BLaER1 treated with 17β-estradiol and CSF1 and Interleukin-3, amounts not matched to agents 10 nM and 100 nM (cell line): ENCODE data around the gene ATP12A.

Experiments used
- H3K27ac ChIP-seq, 11 experiments: shearing (Covaris generic); formaldehyde crosslinking; 2 replicates each; pipeline ENCODE4 v1.8.1; 2022
- H3K27me3 ChIP-seq, 11 experiments: shearing (Covaris generic); formaldehyde crosslinking; 2 replicates each; pipeline ENCODE4 v1.8.1; 2022
- H3K36me3 ChIP-seq, 11 experiments: shearing (Covaris generic); formaldehyde crosslinking; 2 replicates each; pipeline ENCODE4 v1.8.1; 2022
- H3K4me1 ChIP-seq, 10 experiments: shearing (Covaris generic); formaldehyde crosslinking; 2 replicates each; pipeline ENCODE4 v1.8.1; 2022
- H3K4me2 ChIP-seq, 11 experiments: shearing (Covaris generic); formaldehyde crosslinking; 2 replicates each; pipeline ENCODE4 v1.8.1; 2022
- H3K4me3 ChIP-seq, 10 experiments: shearing (Covaris generic); formaldehyde crosslinking; 2 replicates each; pipeline ENCODE4 v1.8.1; 2022
- H3K9ac ChIP-seq, 11 experiments: shearing (Covaris generic); formaldehyde crosslinking; 2 replicates each; pipeline ENCODE4 v1.8.1; 2022
- H3K9me3 ChIP-seq, 11 experiments: shearing (Covaris generic); formaldehyde crosslinking; replicated peaks in 1 of 11; 2 replicates each; pipeline ENCODE4 v1.8.1; 2022
- H4K20me1 ChIP-seq, 11 experiments: shearing (Covaris generic); formaldehyde crosslinking; 2 replicates each; pipeline ENCODE4 v1.8.1; 2022
- Cebpa-rat ChIP-seq, 11 experiments: shearing (Covaris generic); IDR thresholded peaks; 2 replicates each; pipeline ENCODE4 v1.8.1; 2022

The ATP12A gene

GRCh38 chr13:24671386-24672113 is 8.7 kb upstream of the ATP12A start:
- peaks cover 0 to 6% (median 0%) of the 10 kb centered on the region in 11 experiments; a peak in 2 of 22 replicates for H4K20me1 ChIP-seq
- no peak for TF ChIP-seq Cebpa-rat (IDR thresholded peaks at IDR 0.05)
- H3K9me3 ChIP-seq, result no peaks in the 10 kb centered on the region
- peaks cover 8 to 15% (median 10%) of the 10 kb centered on the region in 10 experiments; a peak in 18 of 20 replicates for H3K4me1 ChIP-seq
- H3K27ac ChIP-seq, result no peak overlapping the region
- peak overlapping the region; percentile 31 to 75 (median 61) for H3K4me2 ChIP-seq
- H3K36me3 ChIP-seq, result no peaks in the 10 kb centered on the region
- H3K4me3 ChIP-seq, result no peak overlapping the region
- H3K9ac ChIP-seq, result 0 out of 22 replicates have a peak overlapping the region, but pooled peaks of 1 of the 11 experiments have one; percentile 12
- 0 out of 22 replicates have a peak, but pooled peaks cover 0 to 2% (median 0%) of the 10 kb centered on the region in 11 experiments for H3K27me3 ChIP-seq

GRCh38 chr13:24672141-24673132 is 7.8 kb upstream of the ATP12A start:
- no peaks in the 10 kb centered on the region for H3K9me3 ChIP-seq
- H3K36me3 ChIP-seq, result no peaks in the 10 kb centered on the region
- no peak overlapping the region for H3K4me2 ChIP-seq
- H3K4me1 ChIP-seq, result peaks cover 8 to 15% (median 10%) of the 10 kb centered on the region in 10 experiments; a peak in 18 of 20 replicates
- H3K27me3 ChIP-seq, result peaks cover 1 to 8% (median 6%) of the 10 kb centered on the region in 11 experiments; a peak in 20 of 22 replicates
- no peak overlapping the region for H3K27ac ChIP-seq
- H4K20me1 ChIP-seq, result peaks cover 0 to 6% (median 0%) of the 10 kb centered on the region in 11 experiments; a peak in 4 of 22 replicates
- H3K4me3 ChIP-seq, result no peak overlapping the region
- no peak overlapping the region for H3K9ac ChIP-seq
- no peak for TF ChIP-seq Cebpa-rat (IDR thresholded peaks at IDR 0.05)

- H3K4me3 ChIP-seq, result no peak overlapping the region
- H3K4me1 ChIP-seq, result peaks cover 10 to 21% (median 16%) of the 10 kb centered on the region in 10 experiments
- no peaks in the 10 kb centered on the region for H3K9me3 ChIP-seq
- H3K4me2 ChIP-seq, result no peak overlapping the region
- no peak overlapping the region for H3K27ac ChIP-seq
- no peak for TF ChIP-seq Cebpa-rat (IDR thresholded peaks at IDR 0.05)
- peaks cover 0 to 27% (median 14%) of the 10 kb centered on the region in 11 experiments; a peak in 18 of 22 replicates for H4K20me1 ChIP-seq
- peaks cover 37 to 43% (median 42%) of the 10 kb centered on the region in 11 experiments for H3K27me3 ChIP-seq
- no peaks in the 10 kb centered on the region for H3K36me3 ChIP-seq
- no peak overlapping the region for H3K9ac ChIP-seq
Observed at GRCh38 chr13:24675806-24676570, 4.2 kb upstream of the ATP12A start.

GRCh38 chr13:24678151-24678550 is 2.1 kb upstream of the ATP12A start:
- no peak for TF ChIP-seq Cebpa-rat (IDR thresholded peaks at IDR 0.05)
- H3K4me2 ChIP-seq, result no peak overlapping the region

GRCh38 chr13:24679686-24680085 is 522 bp upstream of the ATP12A start:
- H3K9me3 ChIP-seq, result no peaks in the 10 kb centered on the region
- no peak for TF ChIP-seq Cebpa-rat (IDR thresholded peaks at IDR 0.05)

More at GRCh38 chr13:24678151-24678550, 2.1 kb upstream of the ATP12A start:
- Histone ChIP-seq H3K9ac (no peak overlapping the region), H3K4me1 (peaks cover 6 to 21% (median 16%) of the 10 kb centered on the region in 10 experiments; a peak in 18 of 20 replicates), H3K27me3 (peaks cover 58 to 65% (median 63%) of the 10 kb centered on the region in 11 experiments), H3K4me3 (no peak overlapping the region), H3K9me3 (no peaks in the 10 kb centered on the region), H4K20me1 (peaks cover 0 to 42% (median 26%) of the 10 kb centered on the region in 11 experiments; a peak in 18 of 22 replicates), H3K27ac (no peak overlapping the region), H3K36me3 (no peaks in the 10 kb centered on the region)

GRCh38 chr13:24680921-24681604 is 855 bp downstream of the ATP12A start:
- TF ChIP-seq Cebpa-rat (IDR thresholded peaks at IDR 0.05), result no peak
- Histone ChIP-seq H3K9ac (peak overlapping the region in 6 of 11 experiments; percentile 21 to 64 (median 43); a peak in 6 of 22 replicates), H3K27ac (no peak overlapping the region), H3K27me3 (peaks cover 75 to 83% (median 80%) of the 10 kb centered on the region in 11 experiments), H4K20me1 (peaks cover 0 to 67% (median 44%) of the 10 kb centered on the region in 11 experiments; a peak in 18 of 22 replicates), H3K9me3 (no peaks in the 10 kb centered on the region), H3K4me3 (peak overlapping the region; percentile 51 to 70 (median 60)), H3K36me3 (no peaks in the 10 kb centered on the region), H3K4me2 (peak overlapping the region; percentile 93 to 100 (median 98)), H3K4me1 (peaks cover 25 to 51% (median 45%) of the 10 kb centered on the region in 10 experiments)

More at GRCh38 chr13:24679686-24680085, 522 bp upstream of the ATP12A start:
- Histone ChIP-seq H4K20me1 (peaks cover 0 to 56% (median 33%) of the 10 kb centered on the region in 11 experiments; a peak in 18 of 22 replicates), H3K4me3 (peak overlapping the region in 4 of 10 experiments; percentile 51 to 70 (median 61); a peak in 3 of 20 replicates), H3K27ac (no peak overlapping the region), H3K4me2 (peak overlapping the region in 5 of 11 experiments; percentile 97 to 99 (median 99); a peak in 11 of 22 replicates), H3K36me3 (no peaks in the 10 kb centered on the region), H3K4me1 (peaks cover 14 to 37% (median 31%) of the 10 kb centered on the region in 10 experiments), H3K27me3 (peaks cover 64 to 71% (median 70%) of the 10 kb centered on the region in 11 experiments), H3K9ac (no peak overlapping the region)

GRCh38 chr13:24681930-24682329 is 1.7 kb downstream of the ATP12A start:
- H3K4me1 ChIP-seq, result peaks cover 25 to 51% (median 45%) of the 10 kb centered on the region in 10 experiments
- no peak overlapping the region for H3K9ac ChIP-seq
- H3K27ac ChIP-seq, result no peak overlapping the region
- no peak for TF ChIP-seq Cebpa-rat (IDR thresholded peaks at IDR 0.05)
- H3K27me3 ChIP-seq, result peaks cover 77 to 91% (median 87%) of the 10 kb centered on the region in 11 experiments
- H4K20me1 ChIP-seq, result peaks cover 0 to 65% (median 44%) of the 10 kb centered on the region in 11 experiments; a peak in 18 of 22 replicates
- no peak overlapping the region for H3K4me2 ChIP-seq
- no peak overlapping the region for H3K4me3 ChIP-seq
- no peaks in the 10 kb centered on the region for H3K36me3 ChIP-seq
- no peaks in the 10 kb centered on the region for H3K9me3 ChIP-seq
